HG03066 (cell line): ENCODE data around the gene BRD4.

Experiments
- ATAC-seq: cut with Tn5 transposase; IDR thresholded peaks from one replicate; pipeline ENCODE4 v1.9.1; 2021; ENCODE audit warnings: low read depth; ENCODE audit not compliant: unreplicated experiment

Gene BRD4

GRCh38 chr19:15251749-15252397, 80.5 kb downstream of the BRD4 start:
- ATAC-seq: no peak

- ATAC-seq: no peak
Measured at GRCh38 chr19:15251010-15251748, 81.2 kb downstream of the BRD4 start.

GRCh38 chr19:15250640-15250993, 81.7 kb downstream of the BRD4 start:
- ATAC-seq: no peak

DNA sequence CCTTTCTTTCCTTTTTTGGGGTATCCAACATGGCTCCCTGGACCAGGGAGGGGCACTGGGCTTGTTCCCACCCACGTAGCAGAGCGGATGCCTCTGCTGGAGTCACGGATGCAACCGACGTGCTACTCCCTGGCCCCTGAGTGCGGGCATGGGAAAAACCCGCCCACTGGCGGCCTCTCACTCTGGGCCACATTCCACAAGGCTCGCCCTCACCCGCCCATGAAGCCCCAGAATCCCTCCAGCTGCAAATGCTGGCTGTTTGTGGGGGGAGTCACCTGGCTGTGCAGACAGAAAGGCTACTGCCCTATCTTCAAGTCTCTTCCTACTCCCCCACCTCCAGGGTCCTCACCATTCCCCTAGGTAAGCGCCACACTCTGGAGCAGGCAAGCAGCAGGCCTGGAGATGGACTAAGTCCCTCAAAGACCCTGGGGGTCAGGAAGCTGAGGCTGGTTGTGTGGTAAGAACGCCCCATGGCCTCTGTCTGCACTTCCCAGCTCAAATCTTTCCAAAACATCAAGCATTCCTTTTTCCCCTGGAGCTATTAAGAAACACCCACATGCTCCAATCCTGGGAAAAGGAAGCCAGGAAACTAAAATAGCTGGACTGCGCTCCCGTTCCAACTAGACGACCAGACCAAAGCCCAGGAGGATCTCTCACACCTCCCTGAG, 82.2 kb downstream of the BRD4 start:
- ATAC-seq: no peak

GRCh38 chr19:15249528-15249874, 82.8 kb downstream of the BRD4 start:
- no peak for ATAC-seq

DNA sequence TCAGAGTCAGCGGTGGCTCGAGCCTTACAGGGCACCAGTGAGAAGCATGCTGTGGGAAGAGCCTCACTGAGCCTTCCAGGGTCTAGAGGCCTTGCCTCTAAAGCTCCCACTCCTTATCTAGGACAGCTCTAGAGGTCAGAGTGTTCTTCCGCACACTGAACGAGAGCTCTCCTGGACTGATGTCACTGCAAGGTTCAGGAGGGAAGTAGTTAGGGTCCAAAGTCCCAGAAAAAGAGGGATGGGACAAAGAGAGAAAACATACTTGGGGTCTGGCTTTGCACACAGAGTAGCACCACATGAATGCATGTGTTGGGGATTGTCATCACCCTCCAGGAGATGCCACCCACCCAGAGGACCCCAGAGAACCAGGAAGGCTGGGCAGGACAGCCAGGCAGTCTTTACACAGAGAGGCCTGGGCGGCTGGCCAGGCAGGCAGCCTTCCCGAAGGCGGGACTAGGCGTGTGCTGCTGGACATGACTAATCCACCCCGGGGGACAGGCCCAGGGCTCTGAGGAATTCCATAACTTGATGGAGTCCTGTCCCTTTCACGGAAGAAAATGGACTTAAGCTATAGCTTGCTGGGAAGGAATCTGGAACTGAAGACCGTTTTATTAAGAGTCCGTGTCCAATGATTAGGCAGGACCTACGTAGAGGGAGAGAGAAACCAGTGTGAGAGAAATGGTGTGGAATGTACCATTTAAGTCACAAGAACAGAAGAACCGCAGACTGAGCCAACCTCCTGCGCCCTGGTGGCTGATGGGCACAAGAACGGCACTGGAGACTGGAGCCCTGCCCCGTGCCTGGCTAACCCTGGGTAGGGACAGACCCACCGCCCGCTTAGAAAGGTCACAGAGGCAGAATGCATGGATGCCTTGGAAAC, 83.5 kb downstream of the BRD4 start:
- no peak for ATAC-seq

DNA sequence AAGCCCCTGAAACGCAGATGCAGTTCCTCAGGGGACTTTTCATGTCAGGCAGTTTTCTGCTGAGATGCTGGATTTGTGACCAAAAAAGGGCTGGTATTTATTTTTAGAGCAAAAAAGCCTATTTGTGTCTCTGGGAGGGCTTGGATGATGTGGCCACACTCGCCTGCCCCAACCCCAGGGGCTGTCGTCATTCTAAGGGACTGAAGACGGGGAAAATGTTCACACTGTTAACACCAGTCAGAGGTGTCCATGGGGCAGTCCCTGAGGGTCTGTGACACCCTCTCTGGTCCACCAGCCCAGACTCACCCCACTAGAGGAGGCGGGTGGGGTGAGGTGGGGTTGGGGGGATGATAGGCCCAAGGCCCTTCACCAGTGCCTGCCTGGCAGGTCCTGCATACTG, 84.2 kb downstream of the BRD4 start:
- ATAC-seq: no peak

DNA sequence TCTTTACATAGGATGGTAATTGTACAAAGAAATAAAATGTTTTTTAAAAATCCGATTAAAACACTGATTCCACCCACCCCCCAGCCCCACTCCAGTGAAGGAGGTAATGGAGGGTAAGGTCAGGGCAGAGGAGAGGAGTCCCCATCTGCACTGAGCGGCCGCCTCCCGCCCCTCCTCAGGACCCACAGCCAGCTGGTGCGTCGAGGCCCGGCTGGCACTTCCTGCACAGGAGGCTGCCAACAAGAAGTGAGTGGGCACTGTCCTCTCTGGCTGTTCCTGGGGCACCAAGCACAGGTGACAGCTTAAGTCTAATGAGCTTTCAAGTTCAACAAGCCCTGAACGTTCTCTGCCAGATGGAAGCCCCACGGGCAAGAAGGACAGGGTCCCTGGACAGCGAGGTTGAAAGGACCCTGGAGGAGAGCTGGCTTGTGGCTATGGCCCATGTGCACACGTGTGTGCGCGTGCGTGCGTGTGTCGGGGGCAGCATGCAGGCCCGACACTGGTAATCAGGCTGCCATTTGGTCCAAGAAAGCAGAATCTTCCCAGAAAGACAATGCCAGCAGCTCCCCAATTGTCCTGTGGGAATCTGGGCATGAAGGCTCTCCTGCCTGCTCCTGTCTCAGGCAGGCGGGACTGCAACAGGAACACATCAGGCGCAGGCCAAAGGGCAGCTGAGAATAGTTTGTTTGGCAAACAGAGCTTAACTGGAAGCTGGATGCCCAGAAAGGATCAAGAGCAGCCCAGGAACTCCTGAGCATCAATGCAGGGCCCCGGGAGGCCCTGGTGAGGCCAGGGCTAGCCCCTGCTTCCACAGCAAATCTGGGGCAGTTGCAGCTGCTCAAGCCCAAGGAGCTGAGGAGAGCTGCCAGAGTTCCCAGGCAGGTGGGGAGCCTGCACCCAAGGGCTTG, 85.0 kb downstream of the BRD4 start:
- ATAC-seq: no peak

DNA sequence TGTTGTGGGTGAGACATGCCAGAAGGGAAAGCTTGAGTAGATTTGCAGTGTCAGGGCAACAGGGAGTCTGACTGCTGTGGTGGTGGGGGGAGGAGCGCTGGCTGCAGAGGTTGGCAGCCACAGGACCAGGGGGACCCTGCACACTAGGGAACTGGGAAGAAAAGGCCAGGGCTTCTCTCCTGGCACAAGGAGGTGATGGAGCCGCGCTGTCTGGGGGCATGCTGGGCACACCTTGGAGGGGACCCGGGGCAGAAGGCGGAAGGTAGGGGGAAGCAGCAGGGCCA, 86.2 kb downstream of the BRD4 start:
- ATAC-seq: no peak

GRCh38 chr19:15245370-15246197, 86.8 kb downstream of the BRD4 start:
- ATAC-seq: no peak

DNA sequence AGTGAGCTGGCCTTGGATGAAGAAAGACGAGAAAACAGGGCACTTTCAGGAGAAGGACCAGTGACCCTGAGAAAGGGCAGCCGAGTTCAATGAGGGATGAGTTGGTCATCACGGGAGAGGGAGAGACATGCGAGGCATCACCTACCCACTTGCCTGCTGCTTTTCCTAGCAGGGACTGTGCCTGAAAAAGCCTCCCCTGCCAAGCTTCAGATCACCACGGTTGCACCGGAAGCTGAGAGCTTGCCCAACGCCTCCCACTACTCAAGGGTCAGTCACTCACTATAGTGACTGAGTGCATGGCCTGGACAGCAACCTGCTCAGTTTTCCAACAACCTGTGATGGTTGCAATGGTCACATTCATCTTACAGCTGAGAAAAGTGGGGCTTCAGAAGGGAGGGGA, 87.5 kb downstream of the BRD4 start:
- no peak for ATAC-seq

GRCh38 chr19:15244106-15244803, 88.1 kb downstream of the BRD4 start:
- ATAC-seq: no peak

GRCh38 chr19:15243236-15243957, 88.9 kb downstream of the BRD4 start:
- ATAC-seq: no peak

DNA sequence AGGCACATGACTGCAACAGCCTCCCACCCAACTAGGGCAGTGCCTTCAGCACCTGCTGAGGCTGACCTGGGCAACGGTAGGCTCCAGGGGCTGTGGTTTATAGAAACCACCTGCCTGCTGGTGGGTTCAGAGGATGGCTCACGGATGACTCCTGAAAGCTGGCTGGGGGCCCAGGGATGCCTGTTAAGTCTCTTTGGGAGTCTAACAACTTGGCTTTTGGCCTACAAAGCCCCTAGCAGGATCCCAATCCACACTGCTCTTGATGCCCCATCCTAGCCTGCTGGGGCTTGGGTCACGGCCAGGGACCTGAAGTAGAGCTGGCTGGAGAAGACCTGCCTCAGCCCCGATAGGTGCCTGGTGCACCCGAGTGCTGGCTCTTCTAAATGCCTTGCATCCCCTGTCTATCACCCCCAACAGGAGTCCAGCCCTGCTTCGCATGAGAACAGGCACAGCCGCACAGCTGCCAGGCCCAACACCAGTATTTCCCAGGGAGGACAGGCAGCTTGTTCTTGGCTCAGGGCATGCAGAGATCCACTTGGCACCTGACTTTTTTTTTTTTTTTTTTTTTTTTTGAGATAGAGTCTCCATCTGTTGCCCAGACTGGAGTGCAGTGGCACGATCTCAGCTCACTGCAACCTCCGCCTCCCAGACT, 91.0 kb downstream of the BRD4 start:
- ATAC-seq: no peak

DNA sequence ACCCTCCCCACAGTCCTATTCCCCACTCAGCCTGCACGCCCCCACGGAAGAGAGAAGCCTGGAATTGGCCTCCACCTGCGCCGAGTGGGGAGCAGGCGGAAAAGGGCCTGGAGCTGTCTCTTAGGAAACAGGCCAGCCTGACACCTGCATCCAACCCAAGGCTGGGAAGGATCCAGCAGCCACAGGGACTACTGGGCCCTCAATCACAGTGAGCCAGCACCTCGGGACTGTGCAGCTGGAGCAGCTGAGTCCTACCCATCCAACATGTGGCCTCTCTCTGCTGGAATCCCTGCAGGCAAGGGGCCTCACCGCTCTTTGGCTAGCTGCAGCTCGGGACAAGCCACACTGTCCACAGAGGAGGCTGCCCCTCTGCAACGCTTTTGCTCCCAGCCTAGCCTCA, 91.8 kb downstream of the BRD4 start:
- no peak for ATAC-seq

GRCh38 chr19:15239337-15239949, 92.9 kb downstream of the BRD4 start:
- no peak for ATAC-seq

GRCh38 chr19:15238639-15239155, 93.6 kb downstream of the BRD4 start:
- no peak for ATAC-seq
